HFF-Myc (cell line): ENCODE results near the gene MIPEP.

ENCODE experiments used
- DNase-seq: peaks from one replicate; pipeline ENCODE4 v3.0.0-alpha.2; 2011; ENCODE audit warnings: low read depth; ENCODE audit errors: extremely low read depth
- H3K4me3 ChIP-seq: replicated peaks from 2 replicates; pipeline ENCODE4 v1.5.1; 2011; ENCODE audit warnings: low read depth, mild to moderate bottlenecking, control low read depth, low read length
- TF ChIP-seq, protein P1 (sequence below): IDR thresholded peaks from 2 replicates; pipeline ENCODE4 v1.5.1; 2012; ENCODE audit warnings: mild to moderate bottlenecking, low read depth, low read length, control low read depth; ENCODE audit errors: missing control alignments

MIPEP gene

GRCh38 chr13:23703246-23703860 is 185.8 kb downstream of the MIPEP start:
- no peak overlapping the region for H3K4me3 ChIP-seq
- no peak for DNase-seq
- TF ChIP-seq, protein P1, sequence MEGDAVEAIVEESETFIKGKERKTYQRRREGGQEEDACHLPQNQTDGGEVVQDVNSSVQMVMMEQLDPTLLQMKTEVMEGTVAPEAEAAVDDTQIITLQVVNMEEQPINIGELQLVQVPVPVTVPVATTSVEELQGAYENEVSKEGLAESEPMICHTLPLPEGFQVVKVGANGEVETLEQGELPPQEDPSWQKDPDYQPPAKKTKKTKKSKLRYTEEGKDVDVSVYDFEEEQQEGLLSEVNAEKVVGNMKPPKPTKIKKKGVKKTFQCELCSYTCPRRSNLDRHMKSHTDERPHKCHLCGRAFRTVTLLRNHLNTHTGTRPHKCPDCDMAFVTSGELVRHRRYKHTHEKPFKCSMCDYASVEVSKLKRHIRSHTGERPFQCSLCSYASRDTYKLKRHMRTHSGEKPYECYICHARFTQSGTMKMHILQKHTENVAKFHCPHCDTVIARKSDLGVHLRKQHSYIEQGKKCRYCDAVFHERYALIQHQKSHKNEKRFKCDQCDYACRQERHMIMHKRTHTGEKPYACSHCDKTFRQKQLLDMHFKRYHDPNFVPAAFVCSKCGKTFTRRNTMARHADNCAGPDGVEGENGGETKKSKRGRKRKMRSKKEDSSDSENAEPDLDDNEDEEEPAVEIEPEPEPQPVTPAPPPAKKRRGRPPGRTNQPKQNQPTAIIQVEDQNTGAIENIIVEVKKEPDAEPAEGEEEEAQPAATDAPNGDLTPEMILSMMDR, result no peak

GRCh38 chr13:23701636-23702035 is 187.6 kb downstream of the MIPEP start:
- TF ChIP-seq, protein P1, result no peak
- no peak overlapping the region for H3K4me3 ChIP-seq
- DNase-seq, result no peak

GRCh38 chr13:23701186-23701585 is 188.0 kb downstream of the MIPEP start:
- H3K4me3 ChIP-seq, result no peak overlapping the region
- no peak for DNase-seq
- TF ChIP-seq, protein P1, result no peak

DNA sequence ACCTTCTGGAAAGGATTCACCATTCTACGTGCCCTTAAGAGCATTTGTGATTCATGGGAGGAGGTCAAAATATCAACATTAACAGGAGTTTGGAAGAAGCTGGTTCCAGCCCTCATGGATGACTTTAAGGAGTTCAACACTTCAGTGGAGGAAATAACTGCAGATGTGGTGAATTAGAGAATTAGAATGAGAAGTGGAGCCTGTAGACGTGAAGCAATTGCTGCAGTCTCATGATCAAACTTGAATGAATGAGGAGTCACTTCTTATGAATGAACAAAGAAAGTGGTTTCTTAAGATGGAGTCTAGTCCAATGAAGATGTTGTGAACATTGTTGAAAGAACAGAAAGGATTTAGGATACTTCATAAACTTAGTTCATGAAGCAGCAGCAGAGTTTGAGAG is 189.9 kb downstream of the MIPEP start:
- TF ChIP-seq, protein P1, result no peak
- no peak overlapping the region for H3K4me3 ChIP-seq
- no peak for DNase-seq

DNA sequence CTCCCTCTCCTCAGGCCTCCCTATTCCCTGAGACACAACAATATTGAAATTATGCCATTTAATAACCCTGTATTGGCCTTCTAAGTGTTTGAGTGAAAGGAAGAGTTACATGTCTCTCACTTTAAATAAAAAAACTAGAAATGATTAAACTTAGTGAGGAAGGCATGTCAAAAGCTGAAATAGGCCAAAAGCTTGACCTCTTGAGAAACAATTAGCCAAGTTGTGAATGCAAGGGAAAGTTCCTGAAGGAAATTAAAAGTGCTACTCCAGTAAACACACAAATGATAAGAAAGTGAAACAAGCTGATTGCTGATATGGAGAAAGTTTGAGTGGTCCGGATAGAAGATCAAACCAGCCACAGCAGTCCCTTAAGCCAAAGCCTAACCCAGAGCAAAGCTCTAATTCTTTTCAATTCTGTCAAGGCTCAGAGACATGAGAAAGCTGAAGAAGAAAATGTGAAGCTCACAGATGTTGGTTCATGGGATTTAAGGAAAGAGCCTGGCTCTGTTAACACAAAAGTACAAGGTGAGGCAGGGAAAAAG is 191.4 kb downstream of the MIPEP start:
- no peak overlapping the region for H3K4me3 ChIP-seq
- TF ChIP-seq, protein P1, result no peak
- DNase-seq, result no peak

GRCh38 chr13:23696610-23697009 is 192.6 kb downstream of the MIPEP start:
- no peak for DNase-seq
- TF ChIP-seq, protein P1, result no peak
- no peak overlapping the region for H3K4me3 ChIP-seq
